Upper lobe of left lung (tissue), 6 donors: ENCODE measurements around the gene ILK. TPM values are rescaled to one million over a fixed set of nuclear protein-coding genes. Genes with fewer than 3 reads are reported as not detected.

ENCODE experiments used
- ATAC-seq, 2 donors: fragments of 200-7000 bp; cut with Tn5 transposase; one replicate each; pipeline ENCODE4 v1.9.1; 2022; ENCODE audit warnings: mild to moderate bottlenecking in 2 of 2, moderate library complexity in 2 of 2; ENCODE audit not compliant: low FRiP score in 2 of 2
- DNase-seq, 2 donors: peaks; one replicate each; pipeline ENCODE4 v3.0.0-alpha.2; 2019 to 2020
- H3K27ac ChIP-seq, 4 donors: fragments of 200-600 bp; sonication (generic); one replicate each; pipeline ENCODE4 v1.5.1; 2016 to 2019
- H3K27me3 ChIP-seq, 4 donors: fragments of 200-600 bp; sonication (generic); one replicate each; pipeline ENCODE4 v1.5.1; 2017 to 2019
- H3K36me3 ChIP-seq, 4 donors: fragments of 200-600 bp; sonication (generic); one replicate each; pipeline ENCODE4 v1.5.1; 2016 to 2019
- H3K4me1 ChIP-seq, 4 donors: fragments of 200-600 bp; sonication (generic); one replicate each; pipeline ENCODE4 v1.5.1; 2018 to 2019
- H3K4me3 ChIP-seq, 4 donors: fragments of 200-600 bp; sonication (generic); one replicate each; pipeline ENCODE4 v1.5.1; 2017 to 2019; ENCODE audit warnings: mild to moderate bottlenecking in 2 of 4, moderate library complexity in 1 of 4
- H3K9me3 ChIP-seq, 4 donors: fragments of 200-600 bp; sonication (generic); one replicate each; pipeline ENCODE4 v1.5.1; 2018 to 2019
- EP300 ChIP-seq, 4 donors: sonication (generic); formaldehyde crosslinking; IDR thresholded peaks; one replicate each; pipeline ENCODE4 v1.5.1; 2017; ENCODE audit warnings: antibody characterized with exemption in 4 of 4, control low read depth in 2 of 4
- POLR2A ChIP-seq, 4 donors: fragments of 450-650 bp; IDR thresholded peaks; one replicate each; pipeline ENCODE4 v1.5.1; 2016 to 2017; ENCODE audit warnings: antibody characterized with exemption in 4 of 4, mild to moderate bottlenecking in 2 of 4
- POLR2AphosphoS5 ChIP-seq, 2 donors: sonication (generic); formaldehyde crosslinking; IDR thresholded peaks; one replicate each; pipeline ENCODE4 v1.5.1; 2017; ENCODE audit warnings: antibody characterized with exemption in 2 of 2
- WGBS, 2 donors: methylation state at CpG; one replicate each; pipeline ENCODE4 v1.1.5; 2017 to 2018; 5-methylcytosine and 5-hydroxymethylcytosine counted together
- total RNA-seq, 6 donors: library from RNA; depleted of rRNA in 4 of 6; stranded (reverse); fragments of >200 nt in 4 of 6; gene quantifications; one replicate each; pipeline versions ENCODE4 v1.1.0 to v1.2.1, GENCODE V29; 2016 to 2021
- TF ChIP-seq, protein P1 (sequence below), 6 experiments: fragments of 450-650 bp in 4 of 6; fragments of 200-600 bp in 2 of 6; sonication (generic) in 2 of 6; IDR thresholded peaks; one replicate each; pipeline ENCODE4 v1.5.1; 2016 to 2019; ENCODE audit warnings: antibody characterized with exemption in 6 of 6
- donor health status: DM: no; HTN: no; CAD: no; lungs with moderate emphysema.
- donor health status: DM: no; HTN: yes; CAD: no; lungs with severe emphysema.

The ILK gene
- total RNA-seq, 6 donors from 2014 or later = 130 to 191 (median 146) TPM

DNA sequence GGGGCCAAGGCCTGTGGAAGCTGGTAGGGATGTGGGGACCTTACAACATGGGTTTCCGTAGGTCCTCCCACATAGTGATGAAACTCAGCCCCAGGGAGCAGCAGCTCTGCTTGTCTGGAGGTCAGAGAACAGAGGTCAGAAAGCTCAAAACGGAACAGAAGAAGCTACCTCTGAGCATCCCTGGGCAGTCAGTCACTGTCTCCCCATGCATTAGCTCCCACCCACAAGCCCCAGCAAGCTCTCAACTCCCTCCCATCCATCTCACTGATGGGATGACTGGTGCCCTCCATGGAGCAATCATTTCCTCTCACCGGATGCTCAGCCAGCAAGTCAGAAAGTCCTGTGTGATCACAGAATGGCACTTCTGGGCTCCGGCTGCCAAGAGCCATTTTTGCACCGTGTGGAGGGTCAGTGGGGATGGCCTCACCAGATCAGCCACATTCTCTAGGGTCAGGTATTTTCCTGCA is 13.8 kb downstream of the ILK start:
- Histone ChIP-seq H3K27ac (peak overlapping the region in 3 of 4 donors; percentile 88 to 97 (median 90)), H3K27me3 (no peaks in the 10 kb centered on the region), H3K4me3 (peak overlapping the region in 2 of 4 donors; percentile 68 to 76), H3K9me3 (no peaks in the 10 kb centered on the region), H3K4me1 (peaks cover 24 to 39% (median 36%) of the 10 kb centered on the region in 4 donors), H3K36me3 (peaks cover 0 to 28% (median 16%) of the 10 kb centered on the region in 4 donors)
- ATAC-seq = no peak
- DNase-seq = no peak
- TF ChIP-seq, protein P1, sequence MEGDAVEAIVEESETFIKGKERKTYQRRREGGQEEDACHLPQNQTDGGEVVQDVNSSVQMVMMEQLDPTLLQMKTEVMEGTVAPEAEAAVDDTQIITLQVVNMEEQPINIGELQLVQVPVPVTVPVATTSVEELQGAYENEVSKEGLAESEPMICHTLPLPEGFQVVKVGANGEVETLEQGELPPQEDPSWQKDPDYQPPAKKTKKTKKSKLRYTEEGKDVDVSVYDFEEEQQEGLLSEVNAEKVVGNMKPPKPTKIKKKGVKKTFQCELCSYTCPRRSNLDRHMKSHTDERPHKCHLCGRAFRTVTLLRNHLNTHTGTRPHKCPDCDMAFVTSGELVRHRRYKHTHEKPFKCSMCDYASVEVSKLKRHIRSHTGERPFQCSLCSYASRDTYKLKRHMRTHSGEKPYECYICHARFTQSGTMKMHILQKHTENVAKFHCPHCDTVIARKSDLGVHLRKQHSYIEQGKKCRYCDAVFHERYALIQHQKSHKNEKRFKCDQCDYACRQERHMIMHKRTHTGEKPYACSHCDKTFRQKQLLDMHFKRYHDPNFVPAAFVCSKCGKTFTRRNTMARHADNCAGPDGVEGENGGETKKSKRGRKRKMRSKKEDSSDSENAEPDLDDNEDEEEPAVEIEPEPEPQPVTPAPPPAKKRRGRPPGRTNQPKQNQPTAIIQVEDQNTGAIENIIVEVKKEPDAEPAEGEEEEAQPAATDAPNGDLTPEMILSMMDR (IDR thresholded peaks at IDR 0.05) = no peak
- no peak for TF ChIP-seq POLR2AphosphoS5 (IDR thresholded peaks at IDR 0.05)
- TF ChIP-seq EP300 (IDR thresholded peaks at IDR 0.05) = no peak
- TF ChIP-seq POLR2A (IDR thresholded peaks at IDR 0.05) = no peak
- 48 to 69% methylated on average over 3 to 5 of the region's 5 CpGs for WGBS, 2 donors

DNA sequence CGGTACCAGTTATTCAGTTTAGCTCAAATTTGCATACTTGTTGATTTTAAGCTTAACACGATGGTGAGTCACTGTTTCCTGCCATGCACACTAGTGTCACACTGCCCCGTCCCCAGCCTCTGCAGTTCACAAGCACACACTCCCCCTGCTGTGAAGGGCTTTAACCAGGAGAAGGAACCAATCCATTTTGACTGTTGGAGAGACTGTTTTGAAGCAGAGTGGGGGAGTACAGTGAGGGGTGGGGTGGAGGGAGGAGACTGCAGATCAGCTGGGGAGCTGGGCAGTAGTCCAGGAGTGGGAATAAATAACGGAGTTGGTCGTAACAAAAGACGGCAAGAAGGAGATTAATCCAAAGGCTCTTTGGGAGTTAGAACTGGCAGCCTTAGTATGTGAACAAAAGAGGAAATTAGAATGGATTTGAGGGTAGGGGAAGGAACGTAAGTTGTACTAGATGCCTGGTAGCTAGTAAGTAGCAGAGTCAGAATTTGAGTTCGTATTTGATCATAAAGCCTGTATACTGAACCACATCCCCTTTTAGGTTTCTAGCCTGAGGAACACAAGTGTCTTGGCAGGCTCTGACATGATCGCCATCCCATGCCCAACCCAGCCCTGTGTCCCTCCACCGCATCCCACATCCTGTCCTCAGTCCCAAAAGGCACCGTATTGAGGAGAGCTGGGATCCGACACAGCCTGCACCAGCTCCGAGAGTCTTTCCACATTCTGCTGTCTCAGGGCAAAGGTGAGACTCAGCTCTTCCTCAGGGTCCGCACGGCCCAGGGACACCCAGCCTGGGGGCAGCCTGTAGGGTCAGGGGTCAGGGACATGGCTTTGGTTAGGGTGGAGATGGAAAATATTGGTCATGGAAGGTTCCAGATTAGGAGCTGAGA is 14.8 kb downstream of the ILK start:
- Histone ChIP-seq H3K27ac (peak overlapping the region; percentile 88 to 97 (median 94)), H3K4me3 (peak overlapping the region; percentile 68 to 88 (median 78)), H3K27me3 (no peaks in the 10 kb centered on the region), H3K4me1 (peaks cover 17 to 32% (median 28%) of the 10 kb centered on the region in 4 donors), H3K36me3 (peaks cover 0 to 31% (median 16%) of the 10 kb centered on the region in 4 donors), H3K9me3 (no peaks in the 10 kb centered on the region)
- DNase-seq (peak in 1 of 2 donors; percentile 80), ATAC-seq (peak; percentile 35 to 54)
- TF ChIP-seq POLR2A (IDR thresholded peaks at IDR 0.05) (peak in 1 of 4 donors; percentile 53), EP300 (IDR thresholded peaks at IDR 0.05) (no peak), POLR2AphosphoS5 (IDR thresholded peaks at IDR 0.05) (peak; percentile 38 to 81)
- 9 to 12% methylated on average over 13 to 15 of the region's 15 CpGs for WGBS, 2 donors

DNA sequence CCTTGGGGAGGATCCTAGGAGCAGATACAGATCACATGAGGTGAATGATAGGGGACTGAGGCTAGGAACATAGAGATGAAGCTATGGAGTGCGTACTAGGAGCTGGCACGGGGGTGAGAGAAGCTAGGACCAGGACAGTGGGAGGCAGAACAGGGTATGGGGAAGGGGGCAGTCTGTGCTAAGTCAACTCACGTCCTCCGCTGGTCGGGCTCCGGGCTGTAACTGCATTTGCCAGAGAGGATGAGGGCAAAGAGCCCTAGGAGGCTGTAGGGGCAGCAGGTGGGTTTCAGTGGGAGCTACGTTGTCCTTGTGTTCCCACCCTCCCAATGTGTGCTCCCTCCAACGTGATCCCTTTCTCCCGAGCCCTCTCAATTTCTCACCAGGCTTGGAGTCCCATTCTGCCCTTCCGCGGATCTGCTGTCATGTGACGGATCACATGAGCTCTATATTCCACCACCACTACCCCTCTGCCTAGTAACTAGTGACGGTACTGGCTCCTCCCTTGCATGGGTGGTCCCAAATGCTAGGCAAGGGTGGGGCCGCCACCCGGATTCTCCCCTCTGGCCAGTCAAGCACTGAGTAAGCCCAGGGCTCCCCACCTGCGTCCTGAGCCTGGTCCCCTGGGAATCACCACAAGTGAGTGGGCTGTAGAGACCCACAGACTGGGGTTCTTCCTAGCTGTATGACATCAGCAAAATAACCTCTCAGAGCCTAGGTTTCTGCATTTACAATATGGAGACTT is 15.6 kb downstream of the ILK start, which contains the start of gene TPP1:
Gene TPP1 (minus strand): TSS at position 419 of the 742 bp plus-strand sequence. CDS start 22 bp downstream, at position 397.
- no peaks in the 10 kb centered on the region for H3K9me3 ChIP-seq
- H3K27ac ChIP-seq = peak within 1 kb of the TSS; percentile 88 to 97 (median 94)
- H3K27me3 ChIP-seq = no peaks in the 10 kb centered on the region
- peak within 1 kb of the TSS; percentile 68 to 88 (median 78) for H3K4me3 ChIP-seq
- 0% methylated on average over 16 of the region's 16 CpGs for WGBS, 2 donors
- TF ChIP-seq POLR2AphosphoS5 (IDR thresholded peaks at IDR 0.05) (peak; percentile 92 to 96), POLR2A (IDR thresholded peaks at IDR 0.05) (peak in 3 of 4 donors; percentile 42 to 94 (median 94)), EP300 (IDR thresholded peaks at IDR 0.05) (peak in 1 of 4 donors; percentile 62)
- TF ChIP-seq, protein P1 (IDR thresholded peaks at IDR 0.05) = peak in 1 of 6 experiments; percentile 9
- H3K36me3 ChIP-seq = peaks cover 0 to 39% (median 16%) of the 10 kb centered on the region in 4 donors
- ATAC-seq (peak; percentile 94 to 96), DNase-seq (peak; percentile 60 to 97)
- H3K4me1 ChIP-seq = peaks cover 17 to 28% (median 26%) of the 10 kb centered on the region in 4 donors

DNA sequence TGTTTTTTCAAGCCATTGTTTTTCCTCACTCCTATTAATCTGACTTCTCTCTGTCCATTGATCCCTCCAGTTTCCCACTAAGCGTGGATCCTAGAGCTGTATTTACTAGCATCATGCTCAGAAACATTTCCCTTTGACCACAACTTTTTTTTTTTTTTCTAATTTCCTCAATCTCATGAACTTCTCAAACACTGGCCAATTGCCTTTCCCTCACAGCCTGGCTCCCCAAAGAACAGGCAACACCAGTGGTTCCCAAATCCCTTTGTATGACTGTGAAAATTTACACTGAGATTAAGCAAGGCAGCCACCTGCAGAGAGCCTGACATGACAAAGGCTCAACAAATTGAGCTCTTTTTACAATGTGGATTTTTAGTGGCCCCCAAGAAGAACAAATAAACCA is 17.1 kb downstream of the ILK start:
- ATAC-seq (no peak), DNase-seq (no peak)
- Histone ChIP-seq H3K9me3 (no peaks in the 10 kb centered on the region), H3K27me3 (no peaks in the 10 kb centered on the region), H3K36me3 (peaks cover 0 to 40% (median 14%) of the 10 kb centered on the region in 4 donors), H3K27ac (no peak overlapping the region), H3K4me1 (peaks cover 17 to 28% (median 26%) of the 10 kb centered on the region in 4 donors), H3K4me3 (no peak overlapping the region)
- WGBS, 2 donors = 72 to 80% methylated on average over 1 of the region's 1 CpG
- no peak for TF ChIP-seq POLR2AphosphoS5 (IDR thresholded peaks at IDR 0.05)
- TF ChIP-seq, protein P1 (IDR thresholded peaks at IDR 0.05) = no peak
- no peak for TF ChIP-seq POLR2A (IDR thresholded peaks at IDR 0.05)
- no peak for TF ChIP-seq EP300 (IDR thresholded peaks at IDR 0.05)
